Neuronal stem cell (in vitro differentiated cells): ENCODE measurements around the gene SCN1A.

ENCODE experiments used
- DNase-seq: peaks from one replicate; pipeline ENCODE4 v3.0.0-alpha.2; 2013; ENCODE audit warnings: low spot score
- H2AFZ ChIP-seq: one replicate; pipeline ENCODE4 v1.6.1; 2013; ENCODE audit warnings: mild to moderate bottlenecking, low read length, inconsistent platforms
- H2AK5ac ChIP-seq: 2 replicates; pipeline ENCODE4 v1.6.1; 2013; ENCODE audit warnings: low read depth, mild to moderate bottlenecking, inconsistent platforms, low read length, moderate library complexity, mixed read lengths
- H2BK120ac ChIP-seq: 2 replicates; pipeline ENCODE4 v1.6.1; 2013; ENCODE audit warnings: low read depth, mild to moderate bottlenecking, inconsistent platforms, low read length, moderate library complexity, mixed read lengths
- H2BK12ac ChIP-seq: one replicate; pipeline ENCODE4 v1.6.1; 2013; ENCODE audit warnings: low read length, inconsistent platforms
- H2BK15ac ChIP-seq: 2 replicates; pipeline ENCODE4 v1.6.1; 2013; ENCODE audit warnings: mild to moderate bottlenecking, low read length, inconsistent platforms, mixed read lengths
- H2BK5ac ChIP-seq: one replicate; pipeline ENCODE4 v1.6.1; 2013; ENCODE audit warnings: inconsistent platforms, mild to moderate bottlenecking, low read length, moderate library complexity
- H3K14ac ChIP-seq: one replicate; pipeline ENCODE4 v1.6.1; 2013; ENCODE audit warnings: low read length, inconsistent platforms
- H3K18ac ChIP-seq: 2 replicates; pipeline ENCODE4 v1.6.1; 2013; ENCODE audit warnings: low read length, inconsistent platforms
- H3K23ac ChIP-seq: 2 replicates; pipeline ENCODE4 v1.6.1; 2013; ENCODE audit warnings: low read depth, mild to moderate bottlenecking, mixed read lengths, low read length, inconsistent platforms; ENCODE audit not compliant: poor library complexity
- H3K27ac ChIP-seq: replicated peaks from 3 replicates; pipeline ENCODE4 v1.5.1; 2013; ENCODE audit warnings: low read length, inconsistent platforms
- H3K27me3 ChIP-seq, 3 experiments: 2 replicates each; pipeline ENCODE4 v1.6.1; 2013; ENCODE audit warnings: low read length in 3 of 3, mild to moderate bottlenecking in 2 of 3, inconsistent platforms in 1 of 3, low read depth in 1 of 3, mixed read lengths in 1 of 3, moderate library complexity in 1 of 3; ENCODE audit not compliant: control insufficient read depth in 3 of 3, insufficient read depth in 3 of 3
- H3K36me3 ChIP-seq, 2 donors: replicated peaks in 1 of 2; 2 replicates each; pipeline ENCODE4 v1.6.1; 2013; ENCODE audit warnings: low read length in 2 of 2; ENCODE audit not compliant: control insufficient read depth in 2 of 2, insufficient read depth in 2 of 2
- H3K4ac ChIP-seq: 2 replicates; pipeline ENCODE4 v1.6.1; 2013; ENCODE audit warnings: inconsistent platforms, mild to moderate bottlenecking, low read length, moderate library complexity
- H3K4me1 ChIP-seq, 2 donors: 1 replicate in 1 of 2; 2 replicates in 1 of 2; pipeline ENCODE4 v1.6.1; 2013; ENCODE audit warnings: low read length in 2 of 2, low read depth in 1 of 2; ENCODE audit not compliant: control insufficient read depth in 2 of 2, insufficient read depth in 1 of 2
- H3K4me2 ChIP-seq: one replicate; pipeline ENCODE4 v1.6.1; 2013; ENCODE audit warnings: mild to moderate bottlenecking, low read length, inconsistent platforms; ENCODE audit not compliant: insufficient read depth, poor library complexity, severe bottlenecking
- H3K4me3 ChIP-seq, 2 donors: 2 replicates each; pipeline ENCODE4 v1.5.1; 2013; ENCODE audit warnings: low read length in 2 of 2, mild to moderate bottlenecking in 2 of 2, inconsistent platforms in 1 of 2, moderate library complexity in 1 of 2
- H3K79me1 ChIP-seq: one replicate; pipeline ENCODE4 v1.6.1; 2013; ENCODE audit warnings: low read depth, mild to moderate bottlenecking, inconsistent platforms, low read length, moderate library complexity
- H3K9ac ChIP-seq: one replicate; pipeline ENCODE4 v1.6.1; 2013; ENCODE audit warnings: mild to moderate bottlenecking, low read depth, low read length, inconsistent platforms; ENCODE audit not compliant: poor library complexity
- H3K9me3 ChIP-seq, 2 donors: replicated peaks in 1 of 2; 2 replicates each; pipeline versions ENCODE3 to v1.6.1; 2013; ENCODE audit warnings: low read length in 2 of 2, mild to moderate bottlenecking in 2 of 2, inconsistent platforms in 1 of 2, low read depth in 1 of 2, mixed read lengths in 1 of 2, moderate library complexity in 1 of 2; ENCODE audit not compliant: control insufficient read depth in 2 of 2, insufficient read depth in 1 of 2
- H4K8ac ChIP-seq: one replicate; pipeline ENCODE4 v1.6.1; 2013; ENCODE audit warnings: low read depth, mild to moderate bottlenecking, inconsistent platforms, low read length, moderate library complexity
- H4K91ac ChIP-seq: one replicate; pipeline ENCODE4 v1.6.1; 2013; ENCODE audit warnings: low read length, low read depth, mild to moderate bottlenecking, inconsistent platforms; ENCODE audit not compliant: poor library complexity
- WGBS, 2 donors: extraction: QIAGEN DNeasy Blood & Tissue Kit; methylation state at CpG; one replicate each; pipeline ENCODE4 v1.1.7; 2013; ENCODE audit warnings: missing lambda C conversion rate in 2 of 2, mixed read lengths in 1 of 2; ENCODE audit not compliant: insufficient read length in 2 of 2, insufficient replicate concordance in 1 of 2; ENCODE audit errors: extremely low coverage in 2 of 2; 5-methylcytosine and 5-hydroxymethylcytosine counted together

Gene SCN1A

DNA sequence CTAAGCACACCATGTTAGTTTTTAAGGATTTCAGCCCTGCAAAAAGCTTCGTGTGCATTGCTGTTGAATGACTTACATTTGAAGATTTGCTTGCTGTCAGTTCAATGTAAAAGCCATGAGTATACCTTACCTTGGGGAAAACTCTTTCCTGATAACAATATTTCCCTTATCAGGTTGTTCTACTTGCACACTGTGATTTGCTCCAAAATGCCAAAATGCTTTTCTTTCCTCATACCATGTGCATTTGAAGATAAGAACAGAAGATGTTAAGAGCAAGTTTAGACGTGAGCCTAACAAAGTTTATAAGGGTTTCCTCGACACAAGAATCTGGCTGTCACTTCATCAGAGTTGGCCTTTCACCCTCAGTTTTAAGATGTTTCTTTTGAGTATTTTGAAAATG, 57.6 kb downstream of the SCN1A start:
- Histone ChIP-seq H3K4me1 (no peaks in the 10 kb centered on the region), H2AFZ (no peak overlapping the region), H3K79me1 (no peaks in the 10 kb centered on the region), H3K27ac (no peak overlapping the region), H3K4ac (no peak overlapping the region), H3K27me3 (no peaks in the 10 kb centered on the region), H3K9me3 (no peaks in the 10 kb centered on the region), H3K14ac (no peak overlapping the region), H3K36me3 (no peaks in the 10 kb centered on the region), H4K8ac (no peak overlapping the region), H2AK5ac (no peak overlapping the region), H4K91ac (no peak overlapping the region), H2BK120ac (no peak overlapping the region), H3K4me3 (no peak overlapping the region), H2BK15ac (no peak overlapping the region), H3K4me2 (no peak overlapping the region), H2BK12ac (no peak overlapping the region), H3K9ac (no peak overlapping the region), H3K23ac (no peak overlapping the region), H3K18ac (no peak overlapping the region), H2BK5ac (no peak overlapping the region)
- no peak for DNase-seq
- no CpG with 5 or more reads among the region's 3 CpGs for WGBS, 2 donors

GRCh38 chr2:166068981-166069380, 58.8 kb downstream of the SCN1A start:
- no peaks in the 10 kb centered on the region for H3K9me3 ChIP-seq
- H2BK120ac ChIP-seq, result no peak overlapping the region
- H3K23ac ChIP-seq, result no peak overlapping the region
- H2BK15ac ChIP-seq, result no peak overlapping the region
- no peak overlapping the region for H2AK5ac ChIP-seq
- H3K4me1 ChIP-seq, result no peaks in the 10 kb centered on the region
- no peak overlapping the region for H3K4me2 ChIP-seq
- no peaks in the 10 kb centered on the region for H3K36me3 ChIP-seq
- H3K27ac ChIP-seq, result no peak overlapping the region
- no peak overlapping the region for H2BK5ac ChIP-seq
- no peak overlapping the region for H4K91ac ChIP-seq
- no peak overlapping the region for H3K4ac ChIP-seq
- no peak overlapping the region for H3K9ac ChIP-seq
- no CpG with 5 or more reads among the region's 1 CpG for WGBS, 2 donors
- H3K27me3 ChIP-seq, result no peaks in the 10 kb centered on the region
- no peak overlapping the region for H4K8ac ChIP-seq
- H2AFZ ChIP-seq, result no peak overlapping the region
- H3K18ac ChIP-seq, result no peak overlapping the region
- H3K4me3 ChIP-seq, result no peak overlapping the region
- no peak overlapping the region for H2BK12ac ChIP-seq
- H3K79me1 ChIP-seq, result no peaks in the 10 kb centered on the region
- H3K14ac ChIP-seq, result no peak overlapping the region
- no peak for DNase-seq

DNA sequence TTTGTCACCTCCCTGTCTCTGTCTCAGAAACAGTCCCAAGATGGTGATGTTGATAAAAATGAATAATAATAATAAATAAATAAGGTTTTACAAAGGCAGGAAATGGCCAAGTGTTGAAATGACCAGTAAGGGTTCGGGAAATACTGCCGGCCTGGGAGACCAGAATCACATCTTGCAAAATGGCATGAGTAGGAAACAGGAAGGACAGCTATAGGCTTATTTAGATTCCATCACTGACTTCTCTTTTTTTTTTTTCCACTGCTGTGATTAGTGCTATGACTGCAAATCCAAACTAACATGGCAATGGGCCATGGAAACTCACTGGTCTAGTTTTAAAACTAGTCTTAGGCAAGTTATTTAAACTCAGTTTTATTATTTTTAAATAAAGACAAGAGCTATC, 60.6 kb downstream of the SCN1A start:
- H3K4me2 ChIP-seq, result no peak overlapping the region
- no peak overlapping the region for H4K91ac ChIP-seq
- WGBS, 2 donors, result no CpG with 5 or more reads among the region's 2 CpGs
- no peak overlapping the region for H2BK5ac ChIP-seq
- no peaks in the 10 kb centered on the region for H3K27me3 ChIP-seq
- H3K36me3 ChIP-seq, result no peaks in the 10 kb centered on the region
- H3K27ac ChIP-seq, result no peak overlapping the region
- no peak overlapping the region for H3K9ac ChIP-seq
- H3K9me3 ChIP-seq, result no peaks in the 10 kb centered on the region
- no peaks in the 10 kb centered on the region for H3K4me1 ChIP-seq
- no peaks in the 10 kb centered on the region for H3K79me1 ChIP-seq
- H3K4me3 ChIP-seq, result no peak overlapping the region
- no peak overlapping the region for H3K14ac ChIP-seq
- no peak overlapping the region for H2BK12ac ChIP-seq
- no peak overlapping the region for H2AFZ ChIP-seq
- no peak overlapping the region for H3K4ac ChIP-seq
- no peak overlapping the region for H2BK15ac ChIP-seq
- no peak overlapping the region for H2AK5ac ChIP-seq
- no peak overlapping the region for H3K18ac ChIP-seq
- no peak overlapping the region for H4K8ac ChIP-seq
- no peak overlapping the region for H3K23ac ChIP-seq
- DNase-seq, result no peak
- no peak overlapping the region for H2BK120ac ChIP-seq

DNA sequence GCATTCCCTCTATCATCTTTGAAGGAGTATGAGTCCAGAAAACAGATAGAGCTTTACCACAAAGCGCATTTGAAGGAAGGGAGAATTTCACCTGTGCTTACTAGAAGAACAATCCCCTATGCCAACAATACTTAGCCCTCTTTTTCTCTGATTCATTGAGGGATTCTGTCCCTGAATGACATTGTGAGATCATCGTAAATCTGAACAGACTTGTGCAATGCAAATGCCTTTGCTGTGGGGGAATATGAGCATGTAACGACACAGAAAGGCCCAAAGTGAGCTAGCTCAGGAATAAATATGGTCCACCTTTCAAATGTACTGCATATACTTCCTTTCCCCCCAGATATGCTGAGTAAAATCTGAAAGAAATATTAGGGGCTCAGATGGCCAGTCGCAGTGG, 67.6 kb downstream of the SCN1A start:
- Histone ChIP-seq H2AK5ac (no peak overlapping the region), H3K4ac (no peak overlapping the region), H3K4me3 (no peak overlapping the region), H3K9me3 (no peaks in the 10 kb centered on the region), H3K23ac (no peak overlapping the region), H4K8ac (no peak overlapping the region), H3K9ac (no peak overlapping the region), H3K14ac (no peak overlapping the region), H2AFZ (no peak overlapping the region), H4K91ac (no peak overlapping the region), H2BK120ac (no peak overlapping the region), H3K27me3 (no peaks in the 10 kb centered on the region), H2BK5ac (no peak overlapping the region), H3K18ac (no peak overlapping the region), H2BK12ac (no peak overlapping the region), H3K4me2 (no peak overlapping the region), H3K79me1 (no peaks in the 10 kb centered on the region), H2BK15ac (no peak overlapping the region), H3K27ac (no peak overlapping the region), H3K4me1 (no peaks in the 10 kb centered on the region), H3K36me3 (no peaks in the 10 kb centered on the region)
- DNase-seq, result no peak
- no CpG with 5 or more reads among the region's 4 CpGs for WGBS, 2 donors
